Parietal lobe (tissue), 2 donors: ENCODE data around the gene SAAL1. TPM values are rescaled to one million over a fixed set of nuclear protein-coding genes. Genes with fewer than 3 reads are reported as not detected.

Source experiments
- small RNA-seq: library from RNA; depleted of rRNA; stranded (forward); fragments of <200 nt; gene quantifications from one replicate; pipeline ENCODE3, GENCODE V24; 2014; ENCODE audit warnings: low replicate concordance
- total RNA-seq: library from RNA; depleted of rRNA; stranded (reverse); fragments of >200 nt; gene quantifications from one replicate; pipeline ENCODE4 v1.2.3, GENCODE V29; 2014

The SAAL1 gene, protein sequence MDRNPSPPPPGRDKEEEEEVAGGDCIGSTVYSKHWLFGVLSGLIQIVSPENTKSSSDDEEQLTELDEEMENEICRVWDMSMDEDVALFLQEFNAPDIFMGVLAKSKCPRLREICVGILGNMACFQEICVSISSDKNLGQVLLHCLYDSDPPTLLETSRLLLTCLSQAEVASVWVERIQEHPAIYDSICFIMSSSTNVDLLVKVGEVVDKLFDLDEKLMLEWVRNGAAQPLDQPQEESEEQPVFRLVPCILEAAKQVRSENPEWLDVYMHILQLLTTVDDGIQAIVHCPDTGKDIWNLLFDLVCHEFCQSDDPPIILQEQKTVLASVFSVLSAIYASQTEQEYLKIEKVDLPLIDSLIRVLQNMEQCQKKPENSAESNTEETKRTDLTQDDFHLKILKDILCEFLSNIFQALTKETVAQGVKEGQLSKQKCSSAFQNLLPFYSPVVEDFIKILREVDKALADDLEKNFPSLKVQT
- 52.3 TPM for total RNA-seq

DNA sequence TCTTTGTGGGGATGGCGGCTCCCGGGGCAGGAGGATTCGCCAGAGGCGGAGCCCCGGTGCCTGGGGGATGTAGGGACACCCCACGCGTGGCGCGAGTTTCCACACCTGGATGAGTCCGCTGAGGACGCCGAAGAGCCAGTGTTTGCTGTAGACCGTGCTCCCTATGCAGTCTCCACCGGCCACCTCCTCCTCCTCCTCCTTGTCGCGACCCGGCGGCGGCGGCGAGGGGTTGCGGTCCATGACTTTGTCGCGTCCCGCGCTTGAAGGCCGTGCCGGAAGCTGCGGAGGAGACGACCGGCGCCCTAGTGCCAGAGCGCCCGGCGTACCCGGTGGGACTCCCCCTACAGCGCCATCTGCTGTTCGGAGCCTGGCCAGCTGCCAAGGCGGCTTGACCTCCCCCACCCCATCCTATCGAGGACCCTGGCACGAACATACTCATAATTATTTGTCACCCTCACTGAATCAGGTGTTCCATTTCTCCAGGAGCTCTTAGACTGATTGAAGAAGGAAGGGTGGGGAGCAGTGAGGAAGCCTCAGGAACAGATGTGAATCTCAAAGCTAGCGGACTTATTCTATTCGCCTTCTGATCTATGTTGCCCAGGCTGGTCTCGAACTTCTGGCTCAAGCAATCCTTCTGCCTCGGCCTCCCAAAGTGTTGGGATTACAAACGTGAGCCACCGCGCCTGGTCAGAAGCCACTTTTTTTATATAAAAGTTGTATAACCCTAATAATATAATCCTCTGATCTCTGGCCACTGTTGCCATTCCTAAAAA is at the start of gene SAAL1:
Gene SAAL1, minus strand, starts transcription at position 281 of the 773 bp plus-strand sequence. Its CDS starts 41 bp downstream, at position 240.

DNA sequence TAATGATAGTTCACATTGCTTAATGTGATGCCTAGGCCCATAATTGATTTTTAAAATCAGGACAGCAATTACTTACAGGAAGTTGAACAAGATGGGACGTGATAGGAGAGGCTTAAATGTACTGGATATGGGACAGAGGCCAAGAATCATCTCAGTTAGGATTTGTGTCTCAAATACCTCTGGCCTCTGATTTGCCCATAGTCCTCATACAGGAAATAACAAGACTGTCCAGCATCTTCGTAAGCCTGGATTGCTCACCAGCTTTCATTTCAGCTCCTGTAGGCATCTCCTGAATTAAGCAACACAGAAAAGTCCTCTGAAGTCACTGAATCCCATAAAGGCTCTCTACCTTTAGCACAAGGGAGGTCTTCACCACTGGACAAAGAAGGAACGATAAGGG is 26.5 kb upstream of the SAAL1 start, which contains the start of gene MRGPRX3:
Gene MRGPRX3, plus strand, starts transcription at position 231 of the 400 bp plus-strand sequence. CDS start 4,632 bp downstream, outside the sequence.

DNA sequence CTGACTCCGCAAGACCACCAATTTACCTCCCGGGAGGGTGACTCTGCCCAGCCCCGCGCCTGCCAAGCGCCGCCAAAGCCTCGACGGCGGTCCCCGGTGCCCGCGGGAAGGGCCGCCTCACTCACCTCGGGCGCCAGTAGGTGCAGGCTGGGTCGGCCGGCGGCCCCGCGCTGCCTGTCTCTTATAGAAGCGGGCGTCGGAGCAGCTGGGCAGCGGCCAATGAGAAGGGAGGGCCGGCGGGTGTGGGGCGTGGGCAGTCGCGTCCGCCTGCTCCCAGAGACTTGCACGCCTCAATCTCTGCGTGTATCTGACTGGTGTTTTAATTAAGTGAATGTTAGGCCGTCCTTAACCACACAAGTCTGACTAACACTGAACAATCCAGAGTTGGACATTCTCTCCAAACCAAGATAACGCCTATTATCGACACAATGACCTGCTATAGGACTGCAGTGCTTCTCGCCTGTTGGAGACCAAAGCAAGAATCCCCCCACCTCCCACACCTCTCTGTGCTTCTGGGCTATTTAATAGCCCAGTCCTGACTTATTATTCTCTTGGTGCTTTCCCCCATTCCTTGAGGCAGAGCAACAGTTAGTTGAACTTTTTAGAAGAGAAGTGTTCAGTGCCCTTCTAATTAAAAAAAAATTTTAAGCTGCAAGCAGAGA is 59.6 kb downstream of the SAAL1 start, which contains the start of gene TPH1:
Gene TPH1, minus strand, starts transcription at position 154 of the 662 bp plus-strand sequence. CDS start 5,507 bp downstream, outside the sequence.

Small RNAs within 50 kb of the gene (small RNA-seq; reads per million reads assigned to genes)
- gene HIGD1AP5: not detected

Other genes with a start within 250 kb of the SAAL1 start
- 57.6 TPM for gene SERGEF, start 93.0 kb downstream of the SAAL1 start, total RNA-seq
- 0.94 TPM for gene TPH1, start 59.8 kb downstream of the SAAL1 start, total RNA-seq
- gene MRGPRX3, start 26.5 kb upstream of the SAAL1 start, total RNA-seq: not detected
- gene MRGPRX4, start 66.8 kb upstream of the SAAL1 start, total RNA-seq: not detected
- not detected for gene SAA4, start 130.7 kb upstream of the SAAL1 start, total RNA-seq
- not detected for gene SAA2, start 142.6 kb upstream of the SAAL1 start, total RNA-seq
- not detected for gene SAA1, start 160.2 kb upstream of the SAAL1 start, total RNA-seq
- gene HPS5, start 216.1 kb upstream of the SAAL1 start, total RNA-seq: 86.7 TPM
- gene GTF2H1, start 216.5 kb upstream of the SAAL1 start, total RNA-seq: 138 TPM